ENCODE results near the gene FPGS.
"Not testable (repeated sequence)": the region's sequence is repeated elsewhere in the genome, so short reads cannot be mapped to it uniquely, and the experiment has no call there.

The FPGS gene

GRCh38 chr9:127838375-127839078, 35.8 kb downstream of the FPGS start:
- no peak for DNase-seq (ENCODE audit: low spot score)

GRCh38 chr9:127841087-127841835, 38.6 kb downstream of the FPGS start:
- DNase-seq (ENCODE audit: low spot score) = no peak

GRCh38 chr9:127844821-127845359, 42.2 kb downstream of the FPGS start:
- DNase-seq (ENCODE audit: low spot score) = no peak

GRCh38 chr9:127845619-127846018, 42.9 kb downstream of the FPGS start:
- not testable (repeated sequence) for DNase-seq (ENCODE audit: low spot score)

GRCh38 chr9:127846443-127847177, 43.9 kb downstream of the FPGS start:
- no peak for DNase-seq (ENCODE audit: low spot score)

- DNase-seq (ENCODE audit: low spot score) = no peak
These were observed 44.5 kb downstream of the FPGS start for GRCh38 chr9:127847178-127847510.

GRCh38 chr9:127847833-127848755, 45.4 kb downstream of the FPGS start:
- DNase-seq (ENCODE audit: low spot score) = no peak

GRCh38 chr9:127848756-127849504, 46.2 kb downstream of the FPGS start:
- no peak for DNase-seq (ENCODE audit: low spot score)

- DNase-seq (ENCODE audit: low spot score) = no peak
These were observed 47.7 kb downstream of the FPGS start for GRCh38 chr9:127850286-127850830.

GRCh38 chr9:127852829-127853228, 50.1 kb downstream of the FPGS start:
- no peak for DNase-seq (ENCODE audit: low spot score)

GRCh38 chr9:127853312-127854183, 50.9 kb downstream of the FPGS start:
- no peak for DNase-seq (ENCODE audit: low spot score)

GRCh38 chr9:127854184-127854806, 51.6 kb downstream of the FPGS start, which contains the start of gene ENG:
ENG (minus strand) TSS chr9:127854658; CDS start chr9:127854355, 303 bp downstream.
- no peak for DNase-seq (ENCODE audit: low spot score)

GRCh38 chr9:127854960-127855359, 52.3 kb downstream of the FPGS start:
- DNase-seq (ENCODE audit: low spot score) = no peak

GRCh38 chr9:127855522-127855921, 52.8 kb downstream of the FPGS start:
- no peak for DNase-seq (ENCODE audit: low spot score)

- DNase-seq (ENCODE audit: low spot score) = no peak
These were observed 53.5 kb downstream of the FPGS start for GRCh38 chr9:127856094-127856728.

- no peak for DNase-seq (ENCODE audit: low spot score)
These were observed 54.0 kb downstream of the FPGS start for GRCh38 chr9:127856729-127857116.

GRCh38 chr9:127857278-127857677, 54.6 kb downstream of the FPGS start:
- no peak for DNase-seq (ENCODE audit: low spot score)

GRCh38 chr9:127858041-127858512, 55.4 kb downstream of the FPGS start:
- no peak for DNase-seq (ENCODE audit: low spot score)
